Measurements from ENCODE around the gene LELP1.
"Not testable (repeated sequence)": the region's sequence is repeated elsewhere in the genome, so short reads cannot be mapped to it uniquely, and the experiment has no call there.

LELP1 gene

DNA sequence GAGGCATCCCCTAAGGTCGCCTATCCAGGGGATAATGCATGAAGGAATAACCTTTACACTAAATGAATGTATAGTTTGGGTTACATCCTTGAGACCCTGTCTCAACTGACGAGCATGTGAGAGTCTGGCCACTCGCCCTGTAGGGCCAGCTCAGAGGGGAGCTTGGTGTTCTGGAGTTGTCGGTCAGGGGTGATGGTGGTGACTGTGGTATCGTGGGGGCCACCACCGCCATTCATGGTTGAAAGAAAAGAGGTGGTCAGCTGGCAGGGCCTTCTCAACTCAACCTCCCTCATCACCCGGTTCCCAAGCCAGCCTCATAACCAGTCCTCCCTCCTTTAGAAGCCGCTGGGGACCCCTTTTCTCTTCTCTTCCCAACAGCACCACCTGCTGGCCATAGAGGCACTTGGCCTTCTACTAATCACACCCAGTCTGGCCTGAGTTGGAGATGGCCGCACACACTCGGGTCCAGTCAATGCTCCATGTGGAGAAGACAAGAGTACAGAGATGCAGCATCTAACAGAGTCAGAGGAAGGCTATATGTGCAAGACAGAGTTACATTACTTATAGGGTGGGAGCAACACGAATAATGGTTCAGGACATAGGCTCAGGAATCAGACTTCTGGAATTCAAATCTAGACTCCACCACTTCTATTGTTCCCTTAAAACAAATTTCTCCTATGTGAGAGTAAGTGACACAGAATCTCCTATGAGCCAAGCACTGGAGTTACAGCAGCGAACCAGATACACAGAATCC, 26.0 kb downstream of the LELP1 start:
- not testable (repeated sequence) for DNase-seq (ENCODE audit: low read depth)

DNA sequence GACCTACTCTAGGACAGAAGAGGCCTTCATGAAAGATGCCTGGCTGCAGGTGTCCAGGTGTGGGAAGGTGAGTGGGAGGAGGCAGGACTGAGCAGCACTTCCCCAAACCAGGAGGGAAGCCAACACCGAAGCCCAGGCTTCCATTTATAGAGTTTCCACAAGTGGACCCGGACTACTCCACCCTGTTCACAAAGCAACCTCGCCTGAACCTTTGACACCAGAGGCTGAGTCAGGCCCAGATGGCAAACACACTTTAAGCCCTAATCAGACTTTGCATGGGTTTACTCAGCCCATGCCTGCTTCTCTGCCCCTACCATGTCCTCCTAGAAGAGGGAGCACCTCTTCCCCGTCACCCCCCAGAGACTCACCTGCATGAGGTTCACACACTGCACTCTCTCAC, 28.1 kb downstream of the LELP1 start:
- no peak for DNase-seq (ENCODE audit: low read depth)

DNA sequence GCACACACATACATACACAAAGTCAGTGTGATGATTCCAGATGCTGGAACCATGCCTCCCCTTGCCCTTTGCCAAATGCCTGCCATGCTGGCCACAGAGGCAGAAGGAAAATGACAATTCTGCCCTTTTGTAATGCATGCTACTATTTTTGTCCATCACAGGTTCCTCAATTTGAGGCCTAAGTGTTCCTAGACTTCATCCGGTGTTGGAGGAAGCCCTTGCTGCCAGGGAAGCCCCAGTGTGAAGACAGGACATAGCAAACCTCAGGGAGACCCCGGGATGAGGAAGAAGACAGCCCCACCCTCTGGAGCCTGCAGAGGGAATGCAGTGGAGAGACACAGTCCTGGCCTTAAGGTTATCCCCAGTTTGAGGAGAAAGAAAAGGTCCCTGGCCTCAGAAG, 28.6 kb downstream of the LELP1 start:
- DNase-seq (ENCODE audit: low read depth) = no peak

DNA sequence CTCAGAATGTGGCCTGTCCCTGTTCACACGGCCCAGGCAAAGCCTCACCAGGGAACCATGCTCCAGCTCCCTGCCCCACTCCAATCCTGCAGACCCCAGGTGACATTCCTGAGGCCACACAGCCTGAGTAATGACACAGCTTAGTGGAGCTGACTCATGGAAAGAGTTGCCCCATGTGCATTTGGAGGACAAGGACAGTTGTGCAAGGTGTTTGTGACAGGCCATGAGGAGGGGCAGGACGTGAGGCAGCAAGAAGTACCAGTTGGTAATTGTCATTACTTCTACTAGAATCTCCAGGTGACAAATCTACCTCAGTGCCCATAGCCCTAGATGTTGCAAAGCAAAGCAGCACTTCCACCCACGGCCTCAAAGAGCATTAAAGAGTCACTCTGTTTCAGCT, 29.3 kb downstream of the LELP1 start:
- DNase-seq (ENCODE audit: low read depth) = no peak

DNA sequence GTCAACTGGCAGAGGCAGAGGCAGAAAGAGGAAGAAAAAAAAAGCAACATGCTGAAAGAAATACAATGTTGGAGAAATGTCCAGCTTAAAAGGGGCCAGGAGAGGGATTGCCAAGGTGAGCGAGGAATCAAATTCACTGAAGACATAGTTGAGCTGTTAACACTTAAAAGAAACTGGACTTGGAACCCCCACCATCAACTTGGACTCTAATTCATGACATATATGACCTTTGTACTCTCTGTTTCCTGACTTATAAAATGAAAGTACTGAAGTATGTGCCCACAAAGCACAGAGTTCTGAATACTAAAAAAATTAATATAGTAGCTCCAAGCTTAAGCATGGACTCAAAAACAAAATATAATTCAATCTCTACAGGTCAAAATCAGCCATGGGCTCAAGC, 30.2 kb downstream of the LELP1 start:
- no peak for DNase-seq (ENCODE audit: low read depth)

DNA sequence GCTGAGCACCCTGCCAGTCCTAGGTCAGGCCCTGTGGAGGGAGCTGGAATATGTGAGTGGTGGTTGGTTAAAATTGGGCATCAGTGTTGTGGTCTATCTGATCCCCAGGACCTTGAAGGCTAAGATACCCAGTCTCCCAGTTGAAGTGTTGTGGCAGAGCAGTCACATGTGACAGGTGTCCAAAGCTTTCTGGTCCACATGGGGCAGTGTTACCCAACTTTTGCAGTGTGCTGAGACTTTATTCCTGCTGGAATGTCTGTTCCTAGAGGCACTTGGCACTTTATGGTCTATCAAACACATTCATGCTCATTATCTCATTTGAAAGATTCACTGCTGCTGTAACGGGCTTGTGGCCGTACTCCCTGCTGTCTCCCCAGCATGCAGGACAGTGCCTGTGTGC, 35.3 kb downstream of the LELP1 start:
- no peak for DNase-seq (ENCODE audit: low read depth)

DNA sequence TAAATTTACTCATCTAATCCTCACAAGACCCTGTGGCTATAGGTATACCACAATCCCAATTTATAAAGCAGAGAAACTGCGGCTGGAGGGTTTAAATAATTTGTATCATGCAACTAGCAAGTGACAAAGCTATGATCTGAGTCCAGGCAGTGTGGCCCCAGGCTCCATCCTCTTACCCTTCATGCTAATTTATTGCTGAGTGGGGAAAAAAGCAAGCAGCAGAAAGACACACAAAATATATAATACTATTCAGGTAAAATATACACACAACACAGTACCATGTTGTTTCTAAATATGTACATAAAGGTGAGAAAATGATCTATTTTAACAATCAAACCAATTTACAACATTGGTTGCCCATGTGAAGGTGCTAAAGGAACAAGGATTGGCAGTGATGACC, 38.9 kb downstream of the LELP1 start:
- no peak for DNase-seq (ENCODE audit: low read depth)

DNA sequence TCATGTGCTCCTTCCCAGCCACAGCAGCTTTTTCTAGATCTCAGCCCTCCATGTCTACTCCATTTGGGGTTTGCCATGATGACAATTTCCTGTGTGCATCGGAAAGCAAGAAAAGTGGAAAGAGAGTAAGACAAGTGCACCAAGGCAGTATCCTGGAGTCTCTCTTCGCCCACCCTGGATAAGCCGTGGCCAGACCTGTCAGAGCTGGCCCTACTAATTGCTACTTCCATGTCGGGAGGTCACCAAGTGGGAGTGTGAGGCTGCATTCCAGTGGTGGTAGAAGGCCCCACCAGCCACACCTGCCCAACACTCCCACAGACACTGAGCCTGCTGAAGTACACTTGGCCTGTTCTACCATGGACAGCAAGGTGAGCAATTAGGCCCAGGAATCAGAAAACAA, 42.2 kb downstream of the LELP1 start:
- DNase-seq (ENCODE audit: low read depth) = no peak

DNA sequence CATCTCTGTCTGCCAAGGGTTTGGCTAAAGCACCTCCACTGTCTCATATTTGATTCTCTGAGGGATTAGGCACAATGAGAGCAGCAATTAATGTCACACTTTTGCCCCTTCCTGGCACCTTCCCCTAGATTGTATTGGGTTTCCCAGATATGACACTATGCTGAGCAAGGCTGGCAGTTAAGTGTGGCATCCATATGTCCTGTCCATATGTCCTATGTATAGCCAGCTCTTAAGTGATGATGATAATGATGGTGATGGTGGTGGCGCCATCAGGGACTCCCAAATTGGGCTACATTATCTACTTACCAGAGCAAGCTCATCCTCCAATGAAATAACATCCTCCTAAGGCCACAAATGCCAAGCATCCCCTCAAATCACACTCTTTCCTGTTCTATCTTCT, 42.8 kb downstream of the LELP1 start:
- no peak for DNase-seq (ENCODE audit: low read depth)

DNA sequence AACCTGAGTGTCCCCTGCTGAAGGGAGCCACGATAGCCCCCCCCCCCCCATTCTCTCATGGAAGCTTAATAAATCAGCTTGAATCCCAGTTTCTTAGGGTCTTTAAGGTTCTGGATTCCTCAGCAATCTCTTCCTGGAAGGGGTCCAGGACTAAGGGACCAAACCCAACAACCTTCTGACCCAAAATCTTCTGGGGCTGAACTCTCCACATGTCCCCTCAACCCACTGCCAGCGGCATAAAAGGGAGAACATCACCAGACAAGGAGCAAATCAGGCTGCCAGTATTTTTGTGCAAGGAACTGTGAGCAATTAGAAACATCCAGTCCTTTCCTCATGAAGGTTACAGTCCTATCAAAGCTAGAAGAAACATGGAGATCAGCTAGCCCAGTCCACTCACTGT, 43.6 kb downstream of the LELP1 start:
- DNase-seq (ENCODE audit: low read depth) = no peak

DNA sequence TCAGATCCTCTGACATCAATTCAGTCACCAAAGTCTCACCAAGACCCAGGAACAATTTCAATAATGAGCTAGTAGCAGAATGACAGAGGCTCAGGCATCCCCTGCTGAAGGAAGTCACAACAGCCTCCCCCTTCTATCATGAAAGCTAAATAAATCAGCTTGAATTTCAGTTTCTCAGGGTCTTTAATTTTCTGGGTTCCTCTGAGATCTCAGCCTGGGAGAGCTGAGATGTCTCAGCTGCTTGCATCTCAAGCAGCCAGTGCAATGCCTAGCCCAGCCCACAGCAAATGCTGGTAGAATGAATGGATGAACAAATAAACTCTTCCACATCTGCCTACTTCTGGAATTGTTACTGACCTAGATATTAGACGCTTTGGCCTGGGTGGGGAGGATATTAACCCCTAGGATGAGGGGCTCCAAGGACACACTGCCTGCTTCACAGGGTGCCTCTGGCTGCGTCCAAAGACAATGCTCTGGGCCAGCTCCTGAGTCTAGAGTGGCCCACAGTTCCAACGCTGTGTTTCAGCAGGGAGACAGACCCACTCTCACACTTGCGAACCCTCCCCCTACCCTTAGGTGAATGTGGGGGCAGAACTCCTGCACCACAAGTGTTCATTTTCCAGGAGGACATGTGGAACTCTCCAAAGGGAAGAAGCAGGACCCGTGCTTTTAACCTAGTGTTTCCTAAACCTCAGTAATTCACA, 45.1 kb downstream of the LELP1 start:
- DNase-seq (ENCODE audit: low read depth) = no peak

DNA sequence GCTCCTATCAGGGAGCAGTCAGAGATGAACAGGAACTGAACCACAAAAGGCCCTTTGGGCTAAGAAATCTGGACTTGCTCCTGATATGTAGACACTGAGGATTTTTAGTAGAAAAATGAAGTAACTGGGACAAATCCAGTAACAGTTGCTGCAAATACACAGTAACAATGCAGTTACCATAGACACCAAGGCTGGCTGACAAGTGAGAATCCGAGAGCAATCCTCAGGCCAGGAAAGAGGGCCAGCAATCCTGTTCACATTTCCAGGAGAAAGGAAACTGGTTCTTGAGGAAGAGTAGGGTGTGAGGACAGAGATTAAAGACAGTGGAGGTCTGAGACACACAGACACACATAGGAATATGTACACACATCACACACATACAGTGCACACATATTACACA, 46.9 kb downstream of the LELP1 start:
- DNase-seq (ENCODE audit: low read depth) = no peak

DNA sequence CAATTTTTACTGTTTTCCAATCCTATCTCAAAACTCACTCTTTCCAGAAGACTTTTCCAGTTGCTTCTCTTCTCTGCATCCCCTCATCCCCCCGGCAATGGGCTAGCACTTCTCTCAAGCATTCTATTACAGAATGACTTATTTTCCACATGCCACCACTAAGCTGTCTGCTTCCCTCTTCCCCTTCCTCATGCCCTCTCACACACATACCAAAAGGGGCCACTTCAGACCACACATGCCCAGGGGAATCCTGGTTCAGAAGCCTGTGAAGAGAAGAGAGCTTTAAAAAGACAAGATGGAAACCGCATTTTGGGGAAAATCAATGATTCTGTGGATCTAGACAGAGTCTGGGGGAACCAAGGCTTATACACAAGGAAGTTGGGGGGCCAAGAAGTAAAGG, 47.9 kb downstream of the LELP1 start:
- no peak for DNase-seq (ENCODE audit: low read depth)

DNA sequence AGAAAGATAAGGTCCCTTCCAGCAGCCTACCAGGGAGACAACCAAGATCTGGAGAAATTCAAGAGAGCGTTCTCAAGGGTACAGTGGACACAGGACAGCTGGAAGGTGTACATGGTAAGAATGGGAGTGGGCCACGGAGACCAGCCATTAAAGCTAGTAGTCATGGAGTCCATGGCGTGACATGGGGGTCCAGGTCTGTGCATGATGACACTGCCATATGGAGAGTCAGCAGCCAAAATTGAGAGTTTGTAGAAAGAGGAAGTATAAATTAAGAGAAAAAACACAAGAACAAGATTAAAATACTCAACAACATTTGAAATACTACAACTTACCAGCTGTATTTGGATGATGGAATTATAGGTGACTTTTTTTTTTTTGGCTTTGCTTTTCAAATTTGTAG, 48.3 kb downstream of the LELP1 start:
- no peak for DNase-seq (ENCODE audit: low read depth)

DNA sequence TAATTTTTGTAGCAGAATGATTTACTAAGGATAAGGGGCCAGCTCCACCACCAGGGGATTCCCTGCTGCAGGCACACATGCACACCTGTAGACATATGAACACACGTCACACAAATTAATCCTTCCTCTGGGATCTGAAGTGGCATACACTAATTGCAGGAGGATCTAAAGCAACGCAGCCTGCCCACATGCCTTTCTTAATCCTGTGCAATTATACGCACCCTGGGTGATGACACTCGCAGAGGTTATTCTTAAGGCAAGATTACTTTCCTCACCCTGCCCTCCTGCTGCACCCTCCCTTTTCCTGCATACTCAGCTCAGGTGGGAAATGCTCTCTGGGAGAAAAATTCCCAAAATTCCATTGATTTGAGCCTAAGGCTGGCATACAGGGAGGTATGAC, 48.8 kb downstream of the LELP1 start:
- no peak for DNase-seq (ENCODE audit: low read depth)

DNA sequence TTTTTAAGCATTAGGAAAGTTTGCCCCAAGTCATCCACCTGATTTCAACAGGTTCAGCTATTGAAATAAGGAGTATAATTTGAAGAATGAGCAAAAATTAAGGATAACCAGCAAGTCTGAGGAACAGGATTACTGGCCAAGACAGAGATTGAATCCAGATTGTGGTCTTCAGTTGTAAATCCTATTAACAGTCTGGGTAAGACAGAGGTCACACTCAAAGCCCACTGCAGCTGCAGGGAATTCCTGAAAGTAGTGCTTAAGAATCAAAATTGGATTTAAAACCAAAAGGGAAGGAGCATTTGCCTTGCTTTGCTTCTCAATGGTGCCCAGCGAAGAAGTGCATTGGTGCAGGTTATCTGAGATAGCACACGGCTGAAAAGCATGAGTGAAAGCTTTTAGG, 49.8 kb downstream of the LELP1 start:
- no peak for DNase-seq (ENCODE audit: low read depth)

DNA sequence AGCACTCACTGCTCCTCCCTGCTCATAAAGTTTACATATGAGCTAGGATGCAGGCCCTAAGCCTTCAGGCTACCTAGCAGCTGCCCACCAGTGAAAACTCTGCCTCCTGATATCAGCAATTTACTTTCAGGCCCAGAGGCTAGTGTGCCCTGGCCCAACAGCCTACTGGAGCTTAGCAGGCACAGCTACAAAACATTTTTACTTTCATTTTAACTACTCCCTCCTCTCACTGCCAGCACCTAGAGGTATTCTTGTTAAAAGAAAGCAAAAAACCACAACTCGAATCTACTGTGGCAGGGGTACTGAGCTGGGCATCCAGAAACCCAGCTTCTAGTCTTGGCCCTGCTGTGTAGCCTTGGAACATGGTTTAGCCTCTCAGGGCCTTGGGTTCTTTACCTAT, 50.5 kb downstream of the LELP1 start:
- DNase-seq (ENCODE audit: low read depth) = no peak
